ENCODE results near the gene HOXD8. TPM values are rescaled to one million over a fixed set of nuclear protein-coding genes. Genes with fewer than 3 reads are reported as not detected.
A peak's percentile ranks its signal among the peaks of the same experiment; 100 is the strongest.

Gene HOXD8
- total RNA-seq, 1 experiment from 2014 or later = 1.9 TPM

DNA sequence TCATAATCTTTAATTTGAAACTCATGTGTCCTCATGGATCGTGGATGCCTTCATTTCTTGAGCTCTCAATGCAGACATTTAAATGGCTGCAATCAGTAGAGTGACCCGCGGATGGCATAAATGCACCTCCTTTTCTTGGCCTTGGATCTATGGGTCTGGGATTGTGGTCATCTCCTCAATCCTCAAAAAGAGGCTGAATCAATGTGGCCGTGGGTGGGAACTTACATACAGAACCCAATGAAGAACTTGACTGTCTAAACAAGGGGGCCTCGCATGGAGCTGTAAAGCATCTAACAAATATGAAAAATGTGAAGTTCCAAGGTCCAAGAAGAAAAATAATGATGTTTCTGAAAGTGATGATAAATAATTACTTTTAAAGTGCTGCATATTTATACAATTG is 34.1 kb upstream of the HOXD8 start:
- no peaks in the 10 kb centered on the region for H3F3A ChIP-seq (ENCODE audit: low read length, unreplicated experiment)
- H3K27me3 ChIP-seq (ENCODE audit: low read length) = peaks cover 20% of the 10 kb centered on the region
- no TSS peak for BruUV-seq (replicated peaks)
- no peak for TF ChIP-seq EZH2phosphoT487 (IDR thresholded peaks at IDR 0.05; ENCODE audit: borderline replicate concordance, low read length)
- TF ChIP-seq EZH2 (IDR thresholded peaks at IDR 0.05; ENCODE audit: low read length, unreplicated experiment) = no peak
- TF ChIP-seq, protein P1, sequence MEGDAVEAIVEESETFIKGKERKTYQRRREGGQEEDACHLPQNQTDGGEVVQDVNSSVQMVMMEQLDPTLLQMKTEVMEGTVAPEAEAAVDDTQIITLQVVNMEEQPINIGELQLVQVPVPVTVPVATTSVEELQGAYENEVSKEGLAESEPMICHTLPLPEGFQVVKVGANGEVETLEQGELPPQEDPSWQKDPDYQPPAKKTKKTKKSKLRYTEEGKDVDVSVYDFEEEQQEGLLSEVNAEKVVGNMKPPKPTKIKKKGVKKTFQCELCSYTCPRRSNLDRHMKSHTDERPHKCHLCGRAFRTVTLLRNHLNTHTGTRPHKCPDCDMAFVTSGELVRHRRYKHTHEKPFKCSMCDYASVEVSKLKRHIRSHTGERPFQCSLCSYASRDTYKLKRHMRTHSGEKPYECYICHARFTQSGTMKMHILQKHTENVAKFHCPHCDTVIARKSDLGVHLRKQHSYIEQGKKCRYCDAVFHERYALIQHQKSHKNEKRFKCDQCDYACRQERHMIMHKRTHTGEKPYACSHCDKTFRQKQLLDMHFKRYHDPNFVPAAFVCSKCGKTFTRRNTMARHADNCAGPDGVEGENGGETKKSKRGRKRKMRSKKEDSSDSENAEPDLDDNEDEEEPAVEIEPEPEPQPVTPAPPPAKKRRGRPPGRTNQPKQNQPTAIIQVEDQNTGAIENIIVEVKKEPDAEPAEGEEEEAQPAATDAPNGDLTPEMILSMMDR (conservative IDR thresholded peaks at IDR 0.05; ENCODE audit: low read depth, low read length) = no peak
- H3K9me3 ChIP-seq (ENCODE audit: low read length) = no peaks in the 10 kb centered on the region
- peaks cover 5% of the 10 kb centered on the region; the same call in 1 of the 2 replicates for H3K4me1 ChIP-seq (ENCODE audit: insufficient read depth, low read length)
- H3K27ac ChIP-seq (ENCODE audit: low read length) = no peak overlapping the region
- no peaks in the 10 kb centered on the region for H3K36me3 ChIP-seq (ENCODE audit: low read depth, low read length)
- H3K9me2 ChIP-seq (replicated peaks; ENCODE audit: low read length) = no peaks in the 10 kb centered on the region
- POLR2A ChIA-PET (ENCODE audit: unreplicated experiment) = no interaction called here
- no peaks in the 10 kb centered on the region for H4K20me1 ChIP-seq (ENCODE audit: low read length)
- no peaks in the 10 kb centered on the region for H3K79me2 ChIP-seq (ENCODE audit: low read length)
- ATAC-seq = no peak
- DNase-seq = no peak
- intact Hi-C loops (cut with micrococcal nuclease) = loop anchor here (10.0 kb wide), 1 partner anchor 1061 kb away; no protein-coding TSS in a partner anchor
- H3K4me3 ChIP-seq (ENCODE audit: low read length) = no peak overlapping the region
- no peak overlapping the region for H3K4me2 ChIP-seq (ENCODE audit: low read length)
- H3K9ac ChIP-seq (ENCODE audit: low read length) = no peak overlapping the region
- H2AFZ ChIP-seq (ENCODE audit: low read length) = no peak overlapping the region
- CTCF ChIA-PET = interaction anchor here (2.2 kb wide), 1 partner anchor 844 kb away, joined by 9 read pairs; no protein-coding TSS in a partner anchor

DNA sequence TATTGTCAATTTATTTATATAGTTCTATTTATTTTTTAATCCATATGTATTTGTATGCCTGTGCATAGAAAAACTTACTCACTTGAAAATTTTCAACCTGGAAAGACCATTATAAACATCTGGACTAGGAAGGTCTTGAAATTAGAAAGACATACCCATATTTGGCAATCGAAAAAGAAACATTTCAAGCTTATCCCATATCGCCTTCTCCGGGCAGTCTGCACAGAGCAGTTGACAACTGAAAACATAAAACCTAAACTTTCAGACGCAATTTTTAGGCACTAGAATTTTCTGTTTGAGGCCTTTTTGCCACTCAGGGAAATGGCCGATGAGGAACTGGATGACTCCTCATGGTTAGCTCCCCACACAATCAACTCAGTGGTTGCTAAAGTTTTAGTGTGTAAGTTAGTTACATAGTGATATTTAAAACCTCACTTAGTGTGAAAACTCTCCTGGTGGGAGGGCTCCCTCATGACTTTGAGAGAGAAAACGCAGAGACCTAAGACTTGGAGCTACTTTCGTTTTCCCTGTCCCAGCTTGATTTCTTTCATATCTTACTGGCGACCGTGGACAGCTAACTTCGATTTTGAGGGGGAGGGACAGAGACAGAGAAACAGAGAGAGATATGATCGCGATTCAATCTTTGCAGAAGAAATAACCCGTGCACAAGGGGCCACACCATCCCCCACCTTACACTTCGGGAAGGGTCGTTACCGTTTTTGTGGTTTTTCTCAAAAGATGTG is 33.1 kb upstream of the HOXD8 start:
- Histone ChIP-seq H3K4me2 (ENCODE audit: low read length) (peak overlapping the region; percentile 99), H3K9ac (ENCODE audit: low read length) (peak overlapping the region; percentile 56), H3K9me3 (ENCODE audit: low read length) (no peaks in the 10 kb centered on the region), H3K79me2 (ENCODE audit: low read length) (no peaks in the 10 kb centered on the region), H2AFZ (ENCODE audit: low read length) (peak overlapping the region; percentile 98), H3K9me2 (replicated peaks; ENCODE audit: low read length) (no peaks in the 10 kb centered on the region), H3K27me3 (ENCODE audit: low read length) (0 out of 2 replicates have a peak, but pooled peaks cover 10% of the 10 kb centered on the region), H3K36me3 (ENCODE audit: low read depth, low read length) (no peaks in the 10 kb centered on the region), H4K20me1 (ENCODE audit: low read length) (no peaks in the 10 kb centered on the region), H3K4me3 (ENCODE audit: low read length) (peak overlapping the region; percentile 88), H3K4me1 (ENCODE audit: insufficient read depth, low read length) (peaks cover 5% of the 10 kb centered on the region; the same call in 1 of the 2 replicates), H3F3A (ENCODE audit: low read length, unreplicated experiment) (no peaks in the 10 kb centered on the region), H3K27ac (ENCODE audit: low read length) (no peak overlapping the region)
- ATAC-seq (peak; percentile 9), DNase-seq (peak; percentile 44)
- no TSS peak for BruUV-seq (replicated peaks)
- CTCF ChIA-PET = interaction anchor here (0.5 to 2.5 kb wide), 6 partner anchors 8 to 1051 kb away, joined by 3 to 12 read pairs (median 4); no protein-coding TSS in a partner anchor
- POLR2A ChIA-PET (ENCODE audit: unreplicated experiment) = interaction anchor here (0.6 kb wide), 1 partner anchor 572 kb away, joined by 6 read pairs; no protein-coding TSS in a partner anchor
- TF ChIP-seq, protein P1 (conservative IDR thresholded peaks at IDR 0.05; ENCODE audit: low read depth, low read length) = no peak
- no peak for TF ChIP-seq EZH2 (IDR thresholded peaks at IDR 0.05; ENCODE audit: low read length, unreplicated experiment)
- no peak for TF ChIP-seq EZH2phosphoT487 (IDR thresholded peaks at IDR 0.05; ENCODE audit: borderline replicate concordance, low read length)
- intact Hi-C loops (cut with micrococcal nuclease) = loop anchor here (2.0 to 10.0 kb wide), 3 partner anchors 406 to 1062 kb away; no protein-coding TSS in a partner anchor
